Right forelimb (tissue), 1 donor: ENCODE data around the gene FIBP.

Source experiments
- DNase-seq: peaks from one replicate; pipeline ENCODE4 v3.0.0-alpha.2; 2018

The FIBP gene

DNA sequence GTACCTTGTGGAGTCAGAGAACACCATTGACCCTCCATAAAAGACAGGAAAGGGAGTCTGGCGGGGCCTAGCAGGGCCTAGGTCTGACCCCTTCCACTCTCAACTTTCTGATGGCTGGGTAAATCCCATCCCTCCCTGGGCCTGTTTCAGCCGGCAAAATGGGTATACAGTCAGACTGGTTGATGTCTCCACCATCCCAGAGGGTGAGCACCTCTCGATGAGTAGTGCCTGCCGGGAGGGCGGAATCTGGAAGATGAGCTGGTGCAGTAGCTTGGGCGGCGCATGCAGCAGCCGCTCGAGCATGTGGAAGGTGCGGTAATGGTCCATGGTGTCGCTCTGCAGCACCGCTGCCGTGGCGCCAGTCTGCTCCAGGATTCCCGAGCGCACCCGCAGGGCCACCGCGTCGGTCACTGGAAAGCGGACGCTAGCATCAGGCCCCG lies 528 bp downstream of the FIBP start:
- DNase-seq, result peak; percentile 37

DNA sequence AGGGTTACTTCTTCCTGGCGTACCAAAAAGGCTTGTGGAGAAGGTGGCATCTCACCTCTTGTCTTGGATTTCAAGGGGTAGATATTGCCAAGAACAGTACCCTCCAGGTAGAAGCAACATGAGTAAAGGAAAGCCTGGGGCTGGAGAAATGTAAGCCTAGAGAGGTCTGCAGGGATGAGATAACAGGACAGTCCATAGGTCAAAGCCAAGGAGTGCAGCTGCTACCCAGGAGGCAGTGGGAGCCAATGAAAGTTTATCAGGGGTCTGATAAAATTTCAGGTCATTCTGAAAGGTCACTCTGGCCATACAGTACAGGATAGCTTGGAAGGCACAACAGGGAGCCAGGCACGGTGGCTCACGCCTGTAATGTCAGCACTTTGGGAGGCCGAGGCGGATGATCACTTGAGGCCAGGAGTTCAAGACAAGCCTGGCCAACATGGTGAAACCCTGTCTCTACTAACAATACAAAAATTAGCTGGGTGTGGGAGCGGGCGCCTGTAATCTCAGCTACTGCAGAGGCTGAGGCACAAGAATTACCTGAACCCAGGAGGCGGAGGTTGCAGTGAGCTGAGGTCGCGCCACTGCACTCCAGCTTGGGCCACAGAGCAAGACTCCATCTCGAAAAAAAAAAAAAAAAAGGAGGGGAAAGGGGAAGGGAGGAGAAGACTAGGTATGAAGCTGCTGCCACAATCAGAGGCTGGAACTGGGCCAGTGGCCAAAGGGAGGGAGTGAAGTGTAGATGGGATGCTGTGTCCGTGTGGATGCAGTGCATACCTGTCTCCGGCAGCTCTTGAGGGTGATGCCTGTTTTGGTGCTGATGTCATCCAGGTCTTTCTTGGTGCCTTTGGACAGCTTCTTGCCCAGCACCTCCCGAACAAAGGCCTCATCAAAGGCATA lies 1.2 kb downstream of the FIBP start:
- peak; percentile 40 for DNase-seq

DNA sequence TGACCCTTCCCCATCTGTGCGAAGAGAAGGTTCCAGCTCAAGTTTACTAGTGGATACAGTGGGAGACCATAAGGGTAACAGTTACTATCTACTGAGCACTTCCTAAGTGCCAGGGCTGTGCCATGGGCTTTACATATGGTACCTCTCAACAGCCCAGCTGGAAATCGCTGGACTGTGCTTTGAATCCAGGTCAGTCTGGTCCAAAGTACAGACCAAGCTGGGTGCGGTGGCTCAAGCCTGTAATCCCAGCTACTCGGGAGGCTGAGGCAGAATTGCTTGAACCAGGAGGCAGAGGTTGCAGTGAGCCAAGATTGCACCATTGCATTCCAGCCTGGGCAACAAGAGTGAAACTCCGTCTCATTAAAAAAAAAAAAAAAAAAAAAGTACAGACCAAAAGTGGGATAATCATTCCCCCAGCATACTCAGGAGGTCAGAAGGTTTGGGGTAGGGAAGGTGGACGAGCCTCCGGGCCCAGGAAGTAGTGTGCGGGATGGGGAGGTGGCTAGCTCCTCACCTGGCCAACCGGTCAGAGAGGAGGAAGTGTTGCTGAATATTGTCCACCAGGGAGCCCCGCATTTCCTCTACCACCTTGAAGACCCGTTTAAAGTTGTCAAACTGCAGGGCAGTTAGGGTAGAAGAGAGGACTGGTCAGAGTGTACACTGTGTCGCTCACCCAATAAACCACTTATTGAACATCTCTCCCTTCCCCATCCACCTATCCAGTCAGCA lies 2.3 kb downstream of the FIBP start:
- no peak for DNase-seq

DNA sequence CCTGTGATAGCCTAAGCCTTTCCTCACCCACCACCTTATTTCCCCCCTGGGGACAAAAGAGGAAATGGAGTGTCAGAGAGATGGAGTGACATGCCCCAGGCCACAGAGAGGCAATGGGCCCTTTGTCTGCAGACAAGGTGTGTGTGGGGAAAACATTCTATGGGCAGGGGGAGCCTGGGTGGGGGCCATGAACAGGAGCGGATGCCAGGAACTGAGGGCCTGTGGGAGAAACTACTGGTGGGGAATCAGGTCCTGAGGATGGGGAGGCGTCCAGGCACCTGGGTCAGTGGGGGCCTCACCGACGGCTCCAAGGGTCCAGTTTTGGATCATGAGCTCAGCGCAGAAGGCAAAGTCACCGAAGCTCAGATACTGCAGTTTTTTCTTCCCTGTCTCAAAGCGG lies 3.0 kb downstream of the FIBP start:
- DNase-seq, result no peak

DNA sequence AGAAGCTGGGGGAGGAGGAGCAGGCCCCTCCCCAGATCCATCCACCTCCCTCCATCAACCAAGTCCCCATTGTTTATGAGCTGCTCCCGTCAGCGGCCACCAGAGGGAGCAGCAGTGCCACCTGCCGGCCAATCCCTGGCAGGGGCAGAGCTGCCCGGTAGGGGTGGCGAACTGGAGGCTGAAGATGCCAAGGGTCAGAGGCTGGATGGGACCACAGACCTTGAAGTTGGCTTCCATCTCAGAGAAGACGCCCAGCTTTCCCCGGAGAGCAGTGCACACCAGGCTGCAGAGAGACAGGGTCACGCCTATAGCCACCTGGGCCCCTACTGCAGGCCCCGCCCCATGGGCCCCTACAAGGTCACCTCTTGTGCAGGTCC lies 3.6 kb downstream of the FIBP start:
- DNase-seq, result peak; percentile 85

DNA sequence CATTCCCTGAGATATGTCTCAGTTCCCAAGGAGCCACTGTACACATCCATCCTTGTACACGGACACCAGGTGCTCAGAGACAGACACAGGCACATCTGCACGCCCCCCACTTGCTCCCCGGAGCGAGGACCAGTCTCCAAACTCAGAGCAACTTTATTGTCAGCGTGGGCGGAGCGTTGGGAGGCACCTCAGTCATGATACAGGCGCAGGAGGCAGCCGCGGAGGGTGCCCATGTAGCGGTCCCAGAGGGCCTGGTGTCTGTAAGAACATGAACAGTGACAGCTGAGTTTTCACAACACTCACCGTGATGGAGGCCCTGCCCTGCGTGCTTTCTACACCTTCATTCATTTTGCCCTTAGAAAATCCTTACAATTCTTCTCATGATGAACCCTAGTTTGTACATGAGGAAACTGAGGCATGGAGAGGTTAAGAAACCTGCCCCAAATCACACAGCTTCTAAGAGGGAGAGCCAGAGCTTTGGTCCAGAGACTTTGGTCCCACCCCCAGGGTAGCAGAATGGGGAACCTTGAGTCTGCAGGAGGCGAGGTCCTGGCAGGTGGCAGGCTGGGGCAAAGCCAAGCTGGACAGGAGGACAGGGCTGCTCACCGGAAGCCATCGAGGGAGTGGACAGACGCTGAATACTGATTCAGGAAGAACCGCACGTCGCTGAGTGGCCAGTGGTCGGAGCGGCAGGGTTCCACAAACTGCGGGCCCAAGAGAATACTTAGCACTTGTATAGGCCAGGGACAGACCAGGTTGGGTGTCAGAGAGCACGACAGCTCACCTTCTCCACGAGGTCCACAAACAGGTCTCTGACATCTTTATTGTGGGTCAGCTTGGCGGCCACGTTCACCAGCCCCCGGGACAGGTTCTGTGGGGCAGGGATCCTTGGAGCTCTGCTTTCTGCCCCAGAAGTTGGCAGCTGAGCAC lies 4.2 kb downstream of the FIBP start:
- DNase-seq, result peak; percentile 46

DNA sequence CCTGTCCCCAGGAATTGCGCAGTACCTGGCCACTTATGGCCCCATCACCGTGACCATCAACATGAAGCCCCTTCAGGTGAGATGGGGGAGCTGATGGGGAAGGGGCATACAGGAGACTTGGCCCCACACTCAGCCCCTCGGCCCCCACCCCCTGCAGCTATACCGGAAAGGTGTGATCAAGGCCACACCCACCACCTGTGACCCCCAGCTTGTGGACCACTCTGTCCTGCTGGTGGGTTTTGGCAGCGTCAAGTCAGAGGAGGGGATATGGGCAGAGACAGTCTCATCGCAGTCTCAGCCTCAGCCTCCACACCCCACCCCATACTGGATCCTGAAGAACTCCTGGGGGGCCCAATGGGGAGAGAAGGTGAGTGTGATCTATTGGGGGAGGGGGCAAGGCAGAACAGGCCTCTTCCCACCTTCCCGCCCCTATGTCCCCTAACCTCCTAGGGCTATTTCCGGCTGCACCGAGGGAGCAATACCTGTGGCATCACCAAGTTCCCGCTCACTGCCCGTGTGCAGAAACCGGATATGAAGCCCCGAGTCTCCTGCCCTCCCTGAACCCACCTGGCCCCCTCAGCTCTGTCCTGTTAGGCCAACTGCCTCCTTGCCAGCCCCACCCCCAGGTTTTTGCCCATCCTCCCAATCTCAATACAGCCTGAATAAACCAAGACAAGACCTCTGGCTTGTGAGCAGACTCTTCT lies 5.1 kb downstream of the FIBP start:
- DNase-seq, result no peak

DNA sequence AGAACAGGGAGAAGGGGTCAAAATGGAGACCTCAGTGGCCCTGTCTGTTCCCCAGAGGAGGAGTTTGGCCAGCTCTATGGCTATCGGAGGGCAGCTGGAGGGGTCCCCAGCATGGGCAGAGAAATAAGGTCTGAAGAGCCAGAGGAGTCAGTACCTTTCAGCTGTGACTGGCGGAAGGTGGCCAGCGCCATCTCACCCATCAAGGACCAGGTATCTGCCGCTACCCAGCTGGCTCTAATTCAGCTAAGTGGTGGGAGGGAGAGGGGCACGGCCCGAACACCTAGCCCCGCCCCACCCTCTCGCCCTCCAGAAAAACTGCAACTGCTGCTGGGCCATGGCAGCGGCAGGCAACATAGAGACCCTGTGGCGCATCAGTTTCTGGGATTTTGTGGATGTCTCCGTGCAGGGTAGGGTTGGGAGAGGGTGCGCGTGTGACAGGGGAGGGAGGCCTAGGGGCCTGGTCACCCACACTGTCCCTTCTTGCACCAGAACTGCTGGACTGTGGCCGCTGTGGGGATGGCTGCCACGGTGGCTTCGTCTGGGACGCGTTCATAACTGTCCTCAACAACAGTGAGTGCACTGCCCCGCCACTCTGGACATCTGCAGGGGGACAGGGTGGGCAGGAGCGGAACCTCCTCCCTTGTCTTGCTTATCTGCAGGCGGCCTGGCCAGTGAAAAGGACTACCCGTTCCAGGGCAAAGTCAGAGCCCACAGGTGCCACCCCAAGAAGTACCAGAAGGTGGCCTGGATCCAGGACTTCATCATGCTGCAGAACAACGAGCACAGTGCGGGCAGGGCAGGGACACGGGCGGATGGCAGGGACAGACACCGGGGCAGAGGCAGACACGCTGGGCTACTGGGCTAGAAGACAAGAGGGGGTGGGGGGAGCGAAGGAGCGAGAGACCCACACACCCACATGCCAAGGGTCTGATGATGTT lies 5.9 kb downstream of the FIBP start:
- peak; percentile 37 for DNase-seq

DNA sequence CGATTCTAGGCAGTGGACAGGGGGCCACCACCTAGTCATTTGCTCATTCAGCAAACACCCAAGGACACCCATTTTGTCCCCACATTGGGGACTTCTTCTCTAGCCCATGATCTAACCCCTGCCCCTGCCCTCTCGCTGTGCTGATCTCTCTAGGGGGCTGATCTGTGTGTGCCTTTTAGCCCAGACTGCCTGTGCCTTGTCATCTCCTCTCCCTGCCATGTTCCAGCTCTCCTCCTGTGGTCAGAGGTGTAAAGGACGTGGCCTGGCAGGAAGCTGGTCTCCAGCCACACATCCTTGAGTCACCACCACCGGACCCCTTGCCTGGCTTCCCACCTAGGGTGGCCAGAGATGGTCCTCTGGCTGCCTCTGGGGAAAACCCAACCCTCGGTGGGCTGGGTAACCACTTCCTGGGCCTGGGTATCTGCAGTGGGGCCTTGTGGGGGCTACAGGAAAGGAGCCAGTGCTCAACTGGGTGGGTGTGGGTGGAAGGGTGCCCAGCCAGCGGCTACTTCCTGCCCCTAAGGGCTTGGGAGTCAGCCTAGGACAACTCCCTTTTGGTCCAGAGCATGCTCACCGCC lies 7.3 kb downstream of the FIBP start:
- DNase-seq, result no peak

DNA sequence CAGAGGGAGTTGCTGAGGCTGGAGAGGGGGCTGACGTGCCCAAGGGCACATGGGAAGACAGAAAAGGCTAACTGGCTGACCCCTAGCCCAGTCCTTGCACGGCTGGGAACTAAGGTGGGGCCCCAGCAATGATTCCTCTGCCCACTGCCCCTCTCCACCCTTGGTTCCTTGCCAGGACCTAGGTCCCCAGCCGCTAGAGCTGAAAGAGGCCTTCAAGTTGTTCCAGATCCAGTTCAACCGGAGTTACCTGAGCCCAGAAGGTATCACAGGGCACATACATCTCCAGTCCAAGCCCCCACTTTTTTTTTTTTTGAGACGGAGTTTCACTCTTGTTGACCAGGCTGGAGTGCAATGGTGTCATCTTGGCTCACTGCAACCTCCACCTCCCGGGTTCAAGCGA lies 8.2 kb downstream of the FIBP start:
- no peak for DNase-seq

DNA sequence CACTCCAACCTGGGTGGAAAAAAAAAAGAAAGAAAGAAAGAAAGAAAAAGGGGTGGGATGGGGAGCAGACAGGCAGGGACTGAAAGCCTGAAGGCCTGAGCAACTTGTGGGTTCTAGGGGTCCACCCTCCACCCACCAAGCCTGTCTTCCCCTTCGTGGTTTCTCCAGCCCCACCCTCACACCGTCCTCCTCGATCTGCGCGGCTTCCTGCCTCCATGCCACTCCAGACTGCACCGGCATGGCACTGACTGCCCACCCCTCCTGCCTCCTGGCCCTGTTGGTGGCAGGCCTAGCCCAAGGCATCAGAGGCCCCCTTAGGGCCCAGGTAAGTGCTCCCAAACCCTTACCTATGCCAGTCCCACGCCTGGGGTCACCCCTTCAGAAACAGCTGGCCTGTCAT lies 8.7 kb downstream of the FIBP start, which contains the start of gene CTSW:
Gene CTSW (plus strand): TSS at position 221 of the 400 bp plus-strand sequence. CDS start 18 bp downstream, at position 239.
- DNase-seq, result no peak

DNA sequence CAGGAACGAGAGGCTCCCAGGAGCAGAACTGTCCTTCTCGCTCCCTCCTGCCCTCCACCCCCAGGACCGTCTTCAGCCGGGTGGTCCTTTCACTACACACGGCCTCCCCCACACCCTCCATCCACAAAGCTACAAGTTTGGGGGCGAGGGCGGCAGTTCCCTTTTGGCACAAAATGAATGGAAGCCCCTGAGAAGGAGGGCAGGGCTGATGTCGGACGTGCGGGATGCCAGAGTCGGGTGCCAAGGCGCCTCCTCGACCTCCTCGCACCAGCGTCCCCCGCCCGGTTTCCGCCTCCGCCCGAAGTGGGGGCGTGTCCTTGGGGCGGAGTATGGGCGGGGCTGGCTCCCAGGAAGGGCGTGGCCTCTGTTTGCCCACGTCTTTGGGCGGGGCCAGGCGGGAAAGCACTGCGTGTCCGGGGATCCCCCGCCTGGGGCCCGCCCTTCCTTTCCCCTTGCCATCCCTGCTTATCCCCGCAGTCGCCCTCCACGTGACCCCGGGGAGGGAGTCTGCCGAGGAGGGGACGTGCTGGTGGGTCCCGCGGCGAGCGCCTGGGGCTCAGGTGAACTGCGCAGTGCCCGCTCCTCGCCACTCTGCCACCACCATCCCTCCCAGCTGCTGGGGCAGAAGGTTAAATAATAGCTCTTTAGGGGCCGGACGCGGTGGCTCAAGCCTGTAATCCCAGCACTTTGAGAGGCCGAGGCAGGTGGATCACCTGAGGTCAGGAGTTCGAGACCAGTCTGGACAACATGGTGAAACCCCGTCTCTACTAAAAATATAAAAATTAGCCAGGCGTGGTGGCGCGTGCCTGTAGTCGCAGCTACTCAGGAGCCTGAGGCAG lies 14.7 kb downstream of the FIBP start:
- DNase-seq, result peak; percentile 97

DNA sequence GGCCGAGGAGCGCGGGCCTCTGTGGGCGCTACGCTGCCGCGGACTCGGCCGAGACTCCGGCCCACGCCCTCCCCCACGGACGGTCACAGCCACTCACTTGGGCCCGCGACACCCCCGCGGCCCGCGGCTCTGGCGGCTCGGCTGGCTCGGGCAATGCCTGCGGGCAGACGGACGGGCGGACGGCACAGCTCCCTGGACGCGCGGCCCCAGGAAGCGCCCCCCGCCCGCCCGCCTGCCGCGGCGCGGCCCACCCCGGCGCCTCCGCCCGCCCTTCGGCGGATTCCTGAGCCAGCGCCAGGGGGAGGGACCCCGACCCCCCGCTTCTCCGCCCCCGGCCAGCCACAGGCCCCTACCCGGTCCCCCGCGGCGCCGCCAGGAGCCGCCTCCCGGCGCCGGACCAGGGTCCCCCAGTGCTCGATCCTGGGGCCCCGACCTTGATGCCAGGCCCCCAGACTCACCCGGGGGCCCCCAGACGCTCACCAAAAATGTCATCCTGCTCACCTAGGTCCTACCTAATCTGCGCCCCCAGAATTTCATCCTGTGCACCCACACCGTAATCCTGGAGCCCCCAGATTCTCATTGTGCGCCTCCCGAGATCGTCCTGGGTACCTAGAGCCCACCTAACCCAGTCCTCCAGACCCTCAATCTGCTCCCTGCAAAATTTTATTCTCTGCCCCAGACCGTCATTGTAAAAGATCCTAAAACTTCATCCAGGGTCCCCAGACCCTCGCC lies 15.5 kb downstream of the FIBP start, which contains the start of gene EFEMP2:
Gene EFEMP2 (minus strand): TSS at position 215 of the 732 bp plus-strand sequence. CDS start 446 bp downstream, outside the sequence.
- peak; percentile 86 for DNase-seq

DNA sequence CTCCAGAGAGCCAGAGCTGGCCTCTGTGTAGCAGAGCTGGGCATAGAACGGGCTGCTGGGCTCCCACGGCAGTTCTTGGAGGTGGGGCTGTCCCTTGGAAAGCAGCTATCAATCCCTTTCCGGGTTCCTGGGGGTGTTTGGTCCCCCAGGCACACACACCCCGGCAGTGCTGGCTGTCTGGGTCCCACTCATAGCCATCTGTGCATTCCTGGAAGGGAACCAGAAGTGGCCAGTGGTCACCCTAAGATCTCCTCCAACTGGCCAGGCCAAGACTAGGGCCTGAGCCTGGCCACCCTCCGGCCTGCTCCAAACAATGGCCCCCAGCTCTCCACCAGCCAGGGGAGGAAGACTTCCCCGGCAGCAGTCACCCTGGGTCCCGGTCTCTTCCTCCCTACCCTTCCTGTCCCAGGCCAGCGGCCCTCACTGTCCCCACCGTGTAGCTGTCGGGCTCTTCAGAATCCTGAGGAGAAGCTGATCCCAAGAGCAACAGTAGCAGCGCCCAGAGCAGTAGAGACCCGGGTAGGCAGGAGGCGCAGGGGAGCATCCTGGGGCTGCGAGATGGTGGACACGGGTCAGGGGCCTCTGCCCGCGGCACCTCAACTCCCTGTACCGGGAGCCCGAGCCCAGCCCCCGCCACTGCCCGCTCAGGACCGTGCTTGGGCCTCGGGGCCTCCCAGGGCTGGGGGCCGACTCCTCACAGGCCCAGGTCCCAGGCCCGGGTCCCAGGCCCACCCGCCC lies 16.3 kb downstream of the FIBP start:
- no peak for DNase-seq

DNA sequence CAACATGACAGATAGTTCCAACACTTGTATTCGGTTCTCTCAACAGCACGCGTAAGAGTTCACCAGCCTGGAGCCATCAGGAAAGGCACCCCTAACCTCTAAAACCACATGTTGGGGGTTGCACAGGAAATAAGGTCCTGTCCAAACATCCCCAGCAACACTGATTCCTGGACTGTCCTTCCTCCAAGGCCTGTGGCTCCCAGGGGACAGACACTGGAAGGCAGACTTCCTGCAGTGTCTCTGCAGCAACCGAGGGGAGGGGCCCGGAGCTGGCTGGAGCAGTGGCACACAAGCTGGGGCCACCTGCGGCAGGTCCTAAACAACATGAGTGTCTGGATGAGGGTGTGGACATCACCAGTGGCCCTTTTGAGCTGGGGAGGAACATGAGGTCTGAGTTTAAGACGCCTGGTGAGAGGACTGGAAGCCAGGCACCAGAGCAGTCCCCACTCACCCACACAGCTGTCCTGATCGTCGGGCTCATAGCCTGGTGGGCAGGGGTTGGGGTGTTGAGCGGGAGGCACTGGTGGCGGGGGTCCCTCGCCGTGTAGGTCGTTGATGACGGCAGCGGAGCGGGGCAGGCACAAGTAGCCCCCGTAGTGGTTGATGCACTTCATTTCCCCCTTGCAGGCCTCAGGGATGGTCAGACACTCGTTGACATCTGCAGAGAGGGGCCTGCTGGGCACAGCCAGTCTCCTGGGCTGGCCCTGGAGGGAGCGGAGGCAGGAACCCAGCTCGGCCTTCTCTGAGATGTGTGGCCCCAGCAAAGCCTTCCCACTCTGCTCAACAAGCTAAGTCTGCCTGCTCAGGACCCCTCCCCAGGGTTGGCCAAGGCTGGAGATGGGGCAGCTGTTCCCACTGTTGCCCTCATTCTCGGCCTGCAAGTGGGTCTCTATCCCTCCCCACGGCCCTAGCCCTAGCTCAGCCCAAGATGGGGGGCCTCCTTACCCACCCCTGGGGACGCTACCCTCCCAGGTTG lies 17.3 kb downstream of the FIBP start:
- no peak for DNase-seq

DNA sequence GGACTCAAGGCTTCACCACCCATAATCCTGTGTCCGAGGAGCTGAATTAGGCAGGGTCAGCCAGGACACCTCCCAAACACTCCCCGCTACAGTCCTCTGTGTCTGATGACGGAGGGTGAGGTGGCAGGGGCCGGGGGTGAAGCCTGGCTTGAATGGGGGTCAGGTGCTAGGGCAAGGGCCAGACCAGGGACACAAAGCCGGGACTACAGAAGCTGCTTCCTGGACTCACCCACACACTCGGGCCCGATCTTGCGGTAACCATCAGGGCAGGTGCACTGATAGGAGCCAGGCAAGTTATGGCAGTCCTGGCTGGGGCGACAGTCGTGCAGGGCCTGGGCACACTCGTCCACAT lies 18.0 kb downstream of the FIBP start:
- DNase-seq, result no peak
